NCI-H146 treated with DMSO at 0.1 percent for 48 hours (cell line): Measurements from ENCODE around the gene CCDC57.

Experiments
- DNase-seq: peaks from one replicate; lab custom pipeline; 2025; ENCODE audit not compliant: unreplicated experiment; lab: John Stamatoyannopoulos, UW

Gene CCDC57

DNA sequence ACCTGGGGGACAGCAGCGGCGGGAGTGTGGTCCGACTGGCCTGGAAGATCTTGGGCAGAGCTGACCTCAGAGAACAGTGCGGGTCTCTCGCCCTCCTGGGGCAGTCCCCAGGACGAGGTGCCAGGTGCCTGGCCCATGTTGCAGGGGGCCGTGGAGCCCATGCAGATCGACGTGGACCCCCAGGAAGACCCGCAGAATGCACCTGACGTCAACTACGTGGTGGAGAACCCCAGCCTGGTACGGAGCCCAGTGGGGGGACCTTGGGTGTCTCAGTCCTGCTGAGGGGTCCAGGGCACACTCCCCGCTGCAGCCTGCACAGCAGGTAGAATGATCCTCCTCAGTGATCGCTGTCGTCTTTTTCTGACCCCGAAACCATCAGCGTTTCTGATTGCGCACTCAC lies 159.5 kb downstream of the CCDC57 start:
- no peak for DNase-seq

DNA sequence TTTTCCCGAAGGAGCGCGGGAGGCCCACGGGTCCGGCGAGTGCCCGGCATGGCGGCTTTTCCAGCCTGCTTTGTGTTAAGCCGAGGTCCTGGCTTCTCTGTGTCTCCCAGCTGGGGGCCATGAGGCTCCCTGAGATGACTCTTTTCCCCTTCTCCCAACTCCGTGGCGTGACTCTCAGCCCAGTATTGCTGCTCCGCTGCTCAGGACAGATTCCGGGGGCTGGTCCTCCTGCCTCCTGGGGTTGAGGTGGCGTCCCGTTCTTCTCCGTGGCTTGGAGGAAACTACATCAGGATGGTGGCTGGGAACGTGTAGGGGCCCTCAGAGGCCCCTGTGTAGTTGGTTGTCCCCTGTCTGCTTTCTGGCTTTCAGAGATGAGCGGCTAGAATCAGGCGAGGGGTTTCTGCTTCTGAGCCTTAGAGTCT lies 160.0 kb downstream of the CCDC57 start:
- no peak for DNase-seq

GRCh38 chr17:82051776-82052637 lies 160.6 kb downstream of the CCDC57 start, which contains the start of the genes GPS1 and RFNG:
Gene GPS1, plus strand, starts transcription at chr17:82051898. Its CDS starts 34 bp downstream, at chr17:82051932.
Gene RFNG, minus strand, starts transcription at chr17:82051811. Its CDS starts 45 bp downstream, at chr17:82051766.
- peak; percentile 14 for DNase-seq
